Head of caudate nucleus (tissue), 42 donors: ENCODE measurements around the gene TCF12.

Experiments used
- DNase-seq, 42 donors: peaks; one replicate each; pipeline versions ENCODE4 v3.0.0 to v3.0.0-alpha.2; 2020 to 2021; ENCODE audit warnings: mixed read lengths in 7 of 42
- intact Hi-C: fragments of 100-400 bp; cut with DNase I; formaldehyde crosslinking; loops from one replicate; pipeline ENCODE4 v1.15.0; 2022

Gene TCF12

DNA sequence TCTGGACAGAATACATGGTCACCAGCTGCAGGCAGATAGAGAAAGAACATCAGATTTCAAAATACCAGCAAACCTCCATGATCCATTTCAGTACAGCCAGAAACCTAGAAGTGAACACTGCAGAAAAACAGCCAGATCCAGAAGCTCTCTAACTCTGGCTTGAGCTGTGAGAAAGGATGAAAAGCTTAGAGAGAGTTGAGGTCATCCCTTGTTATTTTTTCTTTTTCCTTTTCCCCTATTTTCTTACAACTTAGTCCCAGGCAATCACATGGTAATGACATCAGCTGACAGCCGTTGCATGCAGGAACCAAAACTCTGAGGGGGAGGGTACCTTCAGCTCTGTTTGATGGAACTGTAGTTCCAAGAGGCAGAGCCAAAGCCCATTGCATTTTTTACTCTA is 113.2 kb downstream of the TCF12 start:
- intact Hi-C loops: no loop called here
- peak in 36 of 42 donors; percentile 23 to 90 (median 62) for DNase-seq

DNA sequence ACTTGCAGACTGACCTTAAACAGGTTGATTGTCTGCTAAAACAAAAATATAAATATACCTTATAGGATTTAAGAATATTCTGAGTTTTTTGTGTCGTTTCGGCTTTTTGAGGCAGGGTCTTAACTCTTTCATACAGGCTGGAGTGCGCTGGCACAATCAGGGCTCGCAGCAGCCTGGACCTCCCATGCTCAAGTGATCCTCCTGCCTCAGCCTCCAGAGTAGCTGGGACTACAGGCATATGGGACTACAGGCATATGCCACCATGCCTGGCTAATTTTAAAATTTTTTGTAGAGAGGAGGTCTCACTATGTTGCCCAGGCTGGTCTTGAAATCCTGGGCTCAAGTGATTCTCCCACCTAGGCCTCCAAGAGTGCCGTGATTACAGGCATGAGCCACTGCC is 113.9 kb downstream of the TCF12 start:
- intact Hi-C loops: no loop called here

DNA sequence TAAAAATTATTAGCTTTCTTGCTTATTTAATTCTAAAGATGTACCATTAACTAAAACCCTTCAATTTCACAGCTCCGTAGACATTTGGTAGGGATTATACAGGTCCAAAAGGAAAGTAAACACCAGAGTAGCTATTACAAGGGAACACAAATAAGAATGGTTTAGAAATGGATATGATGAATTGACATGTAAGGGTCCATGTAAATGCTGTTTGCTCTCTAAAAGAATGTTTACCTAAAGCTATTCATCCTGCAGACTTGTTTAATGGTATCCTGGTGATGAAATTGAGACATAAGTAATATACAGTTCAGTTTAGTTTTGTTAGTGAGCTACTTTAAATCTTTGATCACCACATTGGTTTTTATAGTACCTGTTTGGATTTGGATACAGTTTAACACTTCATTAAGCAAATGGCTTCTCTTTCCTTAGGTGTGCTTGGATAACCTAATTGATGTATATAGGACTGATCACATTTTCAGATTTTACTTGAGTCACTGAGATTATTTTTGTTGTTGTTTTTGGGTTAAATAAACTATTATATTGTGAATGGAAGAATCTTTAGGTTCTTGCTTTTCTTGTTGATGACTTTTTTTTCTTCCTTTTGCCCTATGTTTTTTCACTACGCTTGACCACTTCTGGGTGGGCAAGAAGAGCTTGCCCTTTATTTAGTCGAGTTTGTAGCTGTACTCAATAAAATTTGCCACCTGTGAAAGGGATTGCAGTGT is 115.4 kb downstream of the TCF12 start:
- intact Hi-C loops: no loop called here
- no peak for DNase-seq

More for the DNA sequence above, 113.9 kb downstream of the TCF12 start:
- no peak for DNase-seq

- DNase-seq: no peak
- intact Hi-C loops: no loop called here
These were observed 116.2 kb downstream of the TCF12 start for GRCh38 chr15:57034613-57035012.

GRCh38 chr15:57035664-57036063 is 117.2 kb downstream of the TCF12 start:
- no peak for DNase-seq
- intact Hi-C loops: no loop called here

DNA sequence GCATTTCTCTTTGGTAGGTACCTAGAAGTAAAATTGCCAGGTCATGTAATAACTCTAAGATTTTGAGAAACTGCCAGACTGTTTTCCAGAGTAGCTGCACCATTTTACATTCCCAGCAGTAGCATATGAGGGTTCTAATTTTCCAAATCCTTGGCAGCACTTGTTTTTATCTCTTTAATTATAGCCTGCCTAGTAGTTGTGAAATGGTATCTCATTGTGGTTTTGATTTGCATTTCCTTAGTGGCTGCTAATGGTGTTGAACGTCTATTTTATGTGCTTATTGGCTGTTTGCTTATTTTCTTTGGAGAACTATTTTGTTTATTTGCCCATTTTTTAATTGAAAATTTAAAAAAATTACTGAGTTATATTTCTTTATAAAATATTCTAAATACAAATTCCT is 117.9 kb downstream of the TCF12 start:
- DNase-seq: no peak
- intact Hi-C loops: no loop called here

GRCh38 chr15:57037548-57037947 is 119.1 kb downstream of the TCF12 start:
- DNase-seq: no peak
- intact Hi-C loops: no loop called here

- no peak for DNase-seq
These were observed 119.6 kb downstream of the TCF12 start for GRCh38 chr15:57038040-57038439.

GRCh38 chr15:57038496-57038895 is 120.1 kb downstream of the TCF12 start:
- DNase-seq: no peak
- intact Hi-C loops: no loop called here

More at GRCh38 chr15:57038040-57038439, 119.6 kb downstream of the TCF12 start:
- intact Hi-C loops: no loop called here

GRCh38 chr15:57041416-57041815 is 123.0 kb downstream of the TCF12 start:
- DNase-seq: no peak
- intact Hi-C loops: no loop called here

- DNase-seq: no peak
- intact Hi-C loops: no loop called here
These were observed 125.7 kb downstream of the TCF12 start for GRCh38 chr15:57044072-57044702.

DNA sequence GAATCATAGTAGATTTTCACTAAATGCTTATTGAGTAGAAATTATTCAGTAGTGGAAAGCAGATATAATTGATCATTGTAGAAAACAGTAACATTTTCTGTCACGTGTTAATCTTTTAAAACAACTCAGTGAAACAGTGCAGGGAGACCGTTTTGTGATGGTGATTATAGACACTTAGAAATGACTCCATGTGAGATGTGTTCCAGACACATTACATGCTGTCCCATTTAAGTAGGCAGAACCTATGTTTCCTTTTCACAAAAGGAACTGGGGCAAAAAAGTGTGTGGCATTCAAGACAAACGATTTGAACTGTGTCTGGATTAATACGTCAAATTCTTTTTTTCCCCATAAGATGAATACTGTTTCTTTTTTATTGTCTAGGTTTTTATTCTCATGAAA is 126.5 kb downstream of the TCF12 start:
- intact Hi-C loops: no loop called here
- no peak for DNase-seq

- intact Hi-C loops: no loop called here
- DNase-seq: no peak
These were observed 127.4 kb downstream of the TCF12 start for GRCh38 chr15:57045741-57046382.

DNA sequence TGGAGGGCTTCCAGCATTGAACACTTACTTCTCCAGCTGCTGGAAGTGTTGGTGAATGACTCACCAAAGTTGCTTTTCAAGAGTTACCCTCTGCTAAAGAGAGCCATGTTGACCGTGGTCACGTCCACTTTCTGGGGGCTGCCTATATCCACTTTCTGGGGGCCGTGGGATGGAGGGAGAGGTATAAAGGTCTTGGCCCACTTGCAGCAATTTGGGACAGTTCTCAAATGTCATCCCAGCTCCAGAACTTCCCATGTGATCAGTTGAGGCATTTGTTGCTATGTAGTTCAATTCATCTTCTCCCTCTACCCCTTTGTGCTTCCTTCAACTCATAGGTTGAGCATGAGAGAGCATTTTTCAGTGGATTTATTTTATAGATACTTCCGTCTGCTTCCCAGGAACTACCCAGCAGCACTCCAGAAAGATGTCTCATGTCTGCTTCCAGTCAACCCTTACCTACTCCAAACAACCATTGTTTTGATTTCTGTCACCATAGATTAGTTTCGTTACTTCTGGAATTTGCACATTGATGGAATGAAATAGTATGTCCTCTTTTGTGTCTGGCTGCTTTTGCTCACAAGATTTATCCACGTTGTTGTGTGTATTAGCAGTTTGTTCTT is 130.6 kb downstream of the TCF12 start:
- intact Hi-C loops: no loop called here
- DNase-seq: no peak

DNA sequence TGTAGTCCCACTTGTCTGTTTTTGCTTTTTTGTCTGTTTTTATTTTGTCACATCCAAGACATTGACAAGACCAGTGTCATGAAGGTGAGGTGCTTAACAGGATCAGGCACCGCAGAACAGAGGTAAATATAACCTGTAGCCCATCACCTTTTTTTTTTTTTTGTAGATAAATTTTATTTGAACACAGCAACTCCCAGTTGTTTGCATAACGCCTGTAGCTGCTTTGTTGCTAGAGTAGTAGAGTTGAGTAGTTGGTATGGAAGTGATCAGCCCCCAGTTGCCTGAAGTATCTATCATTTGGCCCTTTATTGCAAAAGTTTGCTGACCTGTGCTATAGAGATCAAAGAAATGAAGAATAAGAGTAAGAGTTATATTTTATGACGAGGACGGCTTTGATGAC is 135.0 kb downstream of the TCF12 start:
- intact Hi-C loops: no loop called here
- DNase-seq: no peak

GRCh38 chr15:57054204-57054750 is 135.8 kb downstream of the TCF12 start:
- no peak for DNase-seq

GRCh38 chr15:57056357-57056756 is 137.9 kb downstream of the TCF12 start:
- DNase-seq: peak in 2 of 42 donors; percentile 20 to 35
- intact Hi-C loops: no loop called here

More at GRCh38 chr15:57054204-57054750, 135.8 kb downstream of the TCF12 start:
- intact Hi-C loops: no loop called here

- DNase-seq: no peak
- intact Hi-C loops: no loop called here
These were observed 138.9 kb downstream of the TCF12 start for GRCh38 chr15:57057134-57057930.
